MM.1S (cell line): ENCODE data around the gene TRMU.

ENCODE experiments used
- DNase-seq: peaks from one replicate; pipeline ENCODE4 v3.0.0-alpha.2; 2015
- H2AFZ ChIP-seq: fragments of 300-600 bp; sonication (generic); 2 replicates; pipeline ENCODE4 v1.6.0; 2016; ENCODE audit warnings: antibody characterized with exemption, low read length
- H3F3A ChIP-seq: fragments of 300-600 bp; sonication (generic); 2 replicates; pipeline ENCODE4 v1.6.1; 2016; ENCODE audit warnings: mild to moderate bottlenecking, antibody characterized with exemption, low read length, moderate library complexity, mixed read lengths; ENCODE audit not compliant: insufficient read depth
- H3K27ac ChIP-seq: fragments of 300-600 bp; sonication (generic); 2 replicates; pipeline ENCODE4 v1.5.1; 2016; ENCODE audit warnings: mild to moderate bottlenecking, low read length
- H3K27me3 ChIP-seq: fragments of 300-600 bp; sonication (generic); replicated peaks from 2 replicates; pipeline ENCODE4 v1.6.0; 2016; ENCODE audit warnings: low read length; ENCODE audit not compliant: insufficient read depth
- H3K36me3 ChIP-seq: fragments of 300-600 bp; sonication (generic); replicated peaks from 2 replicates; pipeline ENCODE4 v1.6.1; 2016; ENCODE audit warnings: mild to moderate bottlenecking, low read length, mixed read lengths; ENCODE audit not compliant: insufficient read depth
- H3K4me1 ChIP-seq: fragments of 300-600 bp; sonication (generic); 2 replicates; pipeline ENCODE4 v1.6.1; 2016; ENCODE audit warnings: low read length, mixed read lengths
- H3K4me2 ChIP-seq: fragments of 300-600 bp; sonication (generic); 2 replicates; pipeline ENCODE4 v1.6.0; 2016; ENCODE audit warnings: low read depth, low read length
- H3K4me3 ChIP-seq: fragments of 300-600 bp; sonication (generic); 2 replicates; pipeline ENCODE4 v1.5.1; 2016; ENCODE audit warnings: low read length, mixed read lengths
- H3K79me2 ChIP-seq: fragments of 300-600 bp; sonication (generic); 2 replicates; pipeline ENCODE4 v1.6.1; 2016; ENCODE audit warnings: mixed run types, low read length, mixed read lengths
- H3K9ac ChIP-seq: fragments of 300-600 bp; sonication (generic); 2 replicates; pipeline ENCODE4 v1.6.1; 2016; ENCODE audit warnings: low read length, mixed read lengths
- H3K9me2 ChIP-seq: fragments of 300-600 bp; sonication (generic); replicated peaks from 2 replicates; pipeline ENCODE4 v1.6.1; 2016; ENCODE audit warnings: mild to moderate bottlenecking, low read length, mixed read lengths; ENCODE audit not compliant: insufficient read depth
- H3K9me3 ChIP-seq: fragments of 300-600 bp; sonication (generic); replicated peaks from 2 replicates; pipeline ENCODE4 v1.6.1; 2016; ENCODE audit warnings: mild to moderate bottlenecking, low read length, mixed read lengths; ENCODE audit not compliant: insufficient read depth
- H4K20me1 ChIP-seq: fragments of 300-600 bp; sonication (generic); 2 replicates; pipeline ENCODE4 v1.6.1; 2016; ENCODE audit warnings: mild to moderate bottlenecking, low read length, moderate library complexity, mixed read lengths; ENCODE audit not compliant: insufficient read depth
- CTCF ChIP-seq: fragments of 300-600 bp; sonication (generic); IDR thresholded peaks from 2 replicates; pipeline ENCODE4 v1.5.1; 2016; ENCODE audit warnings: antibody characterized with exemption, low read length, mixed read lengths
- EZH2 ChIP-seq: fragments of 300-600 bp; sonication (generic); optimal IDR thresholded peaks from 2 replicates; pipeline ENCODE3; 2017; ENCODE audit warnings: low read depth, mild to moderate bottlenecking, antibody characterized with exemption, low read length, mixed read lengths
- EZH2phosphoT487 ChIP-seq: fragments of 300-600 bp; sonication (generic); IDR thresholded peaks from 2 replicates; pipeline ENCODE4 v1.6.1; 2018; ENCODE audit warnings: antibody characterized with exemption, low read length

Gene TRMU

GRCh38 chr22:46359362-46359761, 23.8 kb downstream of the TRMU start:
- Histone ChIP-seq H3K36me3 (no peaks in the 10 kb centered on the region), H3K4me1 (peaks cover 20% of the 10 kb centered on the region), H2AFZ (no peak overlapping the region), H3K4me2 (no peak overlapping the region), H3K9ac (no peak overlapping the region), H3K27ac (no peak overlapping the region), H3K79me2 (no peaks in the 10 kb centered on the region; the same call in 1 of the 2 replicates), H3K9me3 (no peaks in the 10 kb centered on the region), H3F3A (peaks cover 18% of the 10 kb centered on the region), H4K20me1 (no peaks in the 10 kb centered on the region; the same call in 1 of the 2 replicates), H3K9me2 (no peaks in the 10 kb centered on the region), H3K4me3 (no peak overlapping the region), H3K27me3 (no peaks in the 10 kb centered on the region)
- DNase-seq = no peak
- TF ChIP-seq CTCF (no peak), EZH2 (no peak), EZH2phosphoT487 (no peak)

- Histone ChIP-seq H3K9ac (no peak overlapping the region), H3K79me2 (no peaks in the 10 kb centered on the region; the same call in 1 of the 2 replicates), H3K9me2 (no peaks in the 10 kb centered on the region), H3K4me2 (no peak overlapping the region), H4K20me1 (no peaks in the 10 kb centered on the region), H2AFZ (no peak overlapping the region), H3K9me3 (no peaks in the 10 kb centered on the region), H3K27ac (no peak overlapping the region), H3K36me3 (no peaks in the 10 kb centered on the region), H3K4me1 (peaks cover 20% of the 10 kb centered on the region), H3K27me3 (no peaks in the 10 kb centered on the region), H3K4me3 (no peak overlapping the region), H3F3A (peaks cover 18% of the 10 kb centered on the region)
- TF ChIP-seq CTCF (no peak), EZH2 (no peak), EZH2phosphoT487 (no peak)
- no peak for DNase-seq
These were observed 24.6 kb downstream of the TRMU start for GRCh38 chr22:46360097-46360496.

- H3K27ac ChIP-seq = 0 out of 2 replicates have a peak overlapping the region, but pooled peaks have one; percentile 92
- no peak overlapping the region for H3K4me2 ChIP-seq
- peaks cover 18% of the 10 kb centered on the region for H3F3A ChIP-seq
- H3K4me3 ChIP-seq = no peak overlapping the region
- no peaks in the 10 kb centered on the region for H3K9me3 ChIP-seq
- H3K79me2 ChIP-seq = no peaks in the 10 kb centered on the region
- H3K9ac ChIP-seq = no peak overlapping the region
- no peaks in the 10 kb centered on the region for H3K9me2 ChIP-seq
- DNase-seq = no peak
- no peaks in the 10 kb centered on the region for H3K36me3 ChIP-seq
- H2AFZ ChIP-seq = no peak overlapping the region
- TF ChIP-seq EZH2 = no peak
- TF ChIP-seq CTCF = no peak
- TF ChIP-seq EZH2phosphoT487 = no peak
- no peaks in the 10 kb centered on the region for H4K20me1 ChIP-seq
- no peaks in the 10 kb centered on the region for H3K27me3 ChIP-seq
- peaks cover 20% of the 10 kb centered on the region for H3K4me1 ChIP-seq
These were observed 25.4 kb downstream of the TRMU start for GRCh38 chr22:46360891-46361290.
